ENCODE measurements around the gene NINL.
"Not testable (repeated sequence)": the region's sequence is repeated elsewhere in the genome, so short reads cannot be mapped to it uniquely, and the experiment has no call there.

Gene NINL

GRCh38 chr20:25510202-25510601 lies 75.1 kb downstream of the NINL start:
- peaks cover 14% of the 10 kb centered on the region for H3K9me3 ChIP-seq (ENCODE audit: low read length)
- H3K36me3 ChIP-seq (ENCODE audit: insufficient read depth, low read length): peaks cover 82% of the 10 kb centered on the region
- H3K4me1 ChIP-seq (ENCODE audit: insufficient read depth, low read length): no peaks in the 10 kb centered on the region

GRCh38 chr20:25509084-25509483 lies 76.2 kb downstream of the NINL start:
- Histone ChIP-seq H3K27me3 (ENCODE audit: insufficient read depth, low read length) (no peaks in the 10 kb centered on the region), H3K9me3 (ENCODE audit: low read length) (peaks cover 4% of the 10 kb centered on the region), H3K4me1 (ENCODE audit: insufficient read depth, low read length) (no peaks in the 10 kb centered on the region), H3K4me3 (ENCODE audit: low read length) (no peak overlapping the region), H2AFZ (ENCODE audit: low read depth, low read length) (no peak overlapping the region), H3K36me3 (ENCODE audit: insufficient read depth, low read length) (peaks cover 87% of the 10 kb centered on the region)

More at GRCh38 chr20:25510202-25510601, 75.1 kb downstream of the NINL start:
- Histone ChIP-seq H3K27me3 (ENCODE audit: insufficient read depth, low read length) (no peaks in the 10 kb centered on the region), H2AFZ (ENCODE audit: low read depth, low read length) (no peak overlapping the region), H3K4me3 (ENCODE audit: low read length) (no peak overlapping the region)

- no peaks in the 10 kb centered on the region for H3K27me3 ChIP-seq (ENCODE audit: insufficient read depth, low read length)
- H3K4me3 ChIP-seq (ENCODE audit: low read length): no peak overlapping the region
- H3K36me3 ChIP-seq (ENCODE audit: insufficient read depth, low read length): peaks cover 86% of the 10 kb centered on the region
- H3K4me1 ChIP-seq (ENCODE audit: insufficient read depth, low read length): no peaks in the 10 kb centered on the region
- no peaks in the 10 kb centered on the region for H3K9me3 ChIP-seq (ENCODE audit: low read length)
- H2AFZ ChIP-seq (ENCODE audit: low read depth, low read length): no peak overlapping the region
Observed at GRCh38 chr20:25508083-25508770, 77.1 kb downstream of the NINL start.

DNA sequence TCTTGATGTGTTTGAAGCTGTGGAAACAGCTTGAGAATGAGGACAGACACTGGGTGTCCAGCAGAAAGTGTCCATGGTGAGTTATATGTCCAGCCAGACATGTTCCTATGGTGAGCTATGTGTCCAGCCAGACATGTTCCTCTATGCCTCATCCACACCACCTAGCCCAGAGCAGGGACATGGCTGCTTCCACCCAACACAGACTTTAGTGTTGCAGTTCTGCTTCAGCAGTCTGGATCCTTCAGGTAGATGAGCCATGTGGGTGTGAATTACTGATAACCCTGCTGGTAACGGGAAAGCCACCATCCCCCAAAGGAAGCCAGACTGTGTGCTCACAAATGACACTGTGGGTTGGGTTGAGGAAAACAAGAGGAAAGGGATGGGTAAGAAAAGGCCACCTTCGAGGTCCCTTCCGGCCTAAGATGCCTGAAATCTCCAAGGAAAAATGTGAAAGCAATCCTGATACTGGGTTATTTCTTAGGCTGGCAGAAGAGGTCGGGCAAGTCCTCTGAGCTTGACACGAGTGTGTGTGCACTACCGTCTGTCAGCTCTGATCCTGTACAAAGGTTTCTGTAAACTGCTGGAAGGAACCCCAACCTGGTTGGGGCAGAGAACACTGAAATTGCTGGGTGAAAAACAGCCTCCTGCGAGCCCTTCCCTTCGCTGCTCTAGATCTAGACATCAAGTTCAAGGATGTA lies 77.8 kb downstream of the NINL start:
- Histone ChIP-seq H3K4me1 (ENCODE audit: insufficient read depth, low read length) (no peaks in the 10 kb centered on the region), H3K9me3 (ENCODE audit: low read length) (no peaks in the 10 kb centered on the region), H3K4me3 (ENCODE audit: low read length) (no peak overlapping the region), H3K36me3 (ENCODE audit: insufficient read depth, low read length) (peaks cover 86% of the 10 kb centered on the region), H2AFZ (ENCODE audit: low read depth, low read length) (no peak overlapping the region), H3K27me3 (ENCODE audit: insufficient read depth, low read length) (no peaks in the 10 kb centered on the region)

- Histone ChIP-seq H3K27me3 (ENCODE audit: insufficient read depth, low read length) (no peaks in the 10 kb centered on the region), H3K36me3 (ENCODE audit: insufficient read depth, low read length) (peaks cover 70% of the 10 kb centered on the region), H3K4me1 (ENCODE audit: insufficient read depth, low read length) (no peaks in the 10 kb centered on the region), H3K9me3 (ENCODE audit: low read length) (no peaks in the 10 kb centered on the region), H3K4me3 (ENCODE audit: low read length) (no peak overlapping the region), H2AFZ (ENCODE audit: low read depth, low read length) (no peak overlapping the region)
Observed at GRCh38 chr20:25504366-25505135, 80.8 kb downstream of the NINL start.

- Histone ChIP-seq H2AFZ (ENCODE audit: low read depth, low read length) (no peak overlapping the region), H3K4me1 (ENCODE audit: insufficient read depth, low read length) (no peaks in the 10 kb centered on the region), H3K4me3 (ENCODE audit: low read length) (no peak overlapping the region), H3K36me3 (ENCODE audit: insufficient read depth, low read length) (peaks cover 69% of the 10 kb centered on the region), H3K27me3 (ENCODE audit: insufficient read depth, low read length) (no peaks in the 10 kb centered on the region), H3K9me3 (ENCODE audit: low read length) (no peaks in the 10 kb centered on the region)
Observed at GRCh38 chr20:25503936-25504335, 81.4 kb downstream of the NINL start.

DNA sequence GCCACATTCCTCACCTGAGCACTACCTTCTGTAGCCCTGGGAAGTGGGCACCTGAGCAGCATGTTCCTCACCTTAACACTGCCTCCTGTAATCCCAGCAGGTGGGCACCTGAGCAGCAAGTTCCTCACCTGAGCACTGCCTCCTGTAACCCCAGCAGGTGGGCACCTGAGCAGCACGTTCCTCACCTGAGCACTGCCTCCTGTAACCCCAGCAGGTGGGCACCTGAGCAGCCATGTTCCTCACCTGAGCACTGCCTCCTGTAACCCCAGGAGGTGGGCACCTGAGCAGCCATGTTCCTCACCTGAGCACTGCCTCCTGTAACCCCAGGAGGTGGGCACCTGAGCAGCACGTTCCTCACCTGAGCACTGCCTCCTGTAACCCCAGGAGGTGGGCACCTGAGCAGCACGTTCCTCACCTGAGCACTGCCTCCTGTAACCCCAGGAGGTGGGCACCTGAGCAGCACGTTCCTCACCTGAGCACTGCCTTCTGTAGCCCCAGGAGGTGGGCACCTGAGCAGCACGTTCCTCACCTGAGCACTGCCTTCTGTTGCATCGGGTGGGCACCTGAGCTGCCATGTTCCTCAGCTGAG lies 82.2 kb downstream of the NINL start:
- H3K4me1 ChIP-seq (ENCODE audit: insufficient read depth, low read length); H2AFZ ChIP-seq (ENCODE audit: low read depth, low read length); H3K9me3 ChIP-seq (ENCODE audit: low read length); H3K4me3 ChIP-seq (ENCODE audit: low read length); H3K27me3 ChIP-seq (ENCODE audit: insufficient read depth, low read length): not testable (repeated sequence)
- peaks cover 64% of the 10 kb centered on the region for H3K36me3 ChIP-seq (ENCODE audit: insufficient read depth, low read length)

GRCh38 chr20:25500880-25501351 lies 84.4 kb downstream of the NINL start:
- Histone ChIP-seq H3K9me3 (ENCODE audit: low read length) (no peaks in the 10 kb centered on the region), H3K36me3 (ENCODE audit: insufficient read depth, low read length) (peaks cover 55% of the 10 kb centered on the region)

DNA sequence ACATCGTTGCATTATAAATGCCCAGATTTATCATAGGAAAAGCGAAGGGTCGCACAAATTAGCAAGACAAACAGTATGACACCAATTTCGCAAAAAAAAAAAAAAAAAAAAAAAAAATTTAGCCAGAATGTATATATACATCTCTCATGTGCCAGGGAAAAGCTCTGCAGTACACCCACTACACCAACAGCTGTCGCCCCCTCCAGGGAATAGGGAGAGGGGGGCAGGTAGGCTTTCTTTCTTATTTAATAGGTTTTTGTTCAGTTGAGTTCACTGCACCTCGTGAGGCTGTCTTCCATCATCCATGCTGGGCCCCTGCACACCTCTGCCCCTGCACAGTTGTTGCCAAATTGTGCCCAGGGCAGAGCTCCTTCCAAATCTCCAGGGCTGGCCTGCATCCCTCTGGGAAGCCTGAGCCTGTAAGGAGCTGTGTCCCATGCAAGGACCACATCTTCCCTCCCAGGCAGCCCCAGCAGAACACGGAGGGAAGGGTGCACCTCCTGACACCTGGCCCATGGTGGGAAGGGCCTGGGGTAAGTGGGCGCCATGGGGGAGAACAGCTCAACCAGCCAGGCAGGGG lies 85.4 kb downstream of the NINL start:
- H2AFZ ChIP-seq (ENCODE audit: low read depth, low read length): no peak overlapping the region
- no peaks in the 10 kb centered on the region for H3K27me3 ChIP-seq (ENCODE audit: insufficient read depth, low read length)
- H3K9me3 ChIP-seq (ENCODE audit: low read length): no peaks in the 10 kb centered on the region
- no peak overlapping the region for H3K4me3 ChIP-seq (ENCODE audit: low read length)
- H3K4me1 ChIP-seq (ENCODE audit: insufficient read depth, low read length): no peaks in the 10 kb centered on the region
- peaks cover 54% of the 10 kb centered on the region for H3K36me3 ChIP-seq (ENCODE audit: insufficient read depth, low read length)

More at GRCh38 chr20:25500880-25501351, 84.4 kb downstream of the NINL start:
- Histone ChIP-seq H3K4me3 (ENCODE audit: low read length) (no peak overlapping the region), H3K27me3 (ENCODE audit: insufficient read depth, low read length) (no peaks in the 10 kb centered on the region), H2AFZ (ENCODE audit: low read depth, low read length) (no peak overlapping the region), H3K4me1 (ENCODE audit: insufficient read depth, low read length) (no peaks in the 10 kb centered on the region)

GRCh38 chr20:25499031-25499430 lies 86.3 kb downstream of the NINL start:
- Histone ChIP-seq H3K36me3 (ENCODE audit: insufficient read depth, low read length) (peaks cover 48% of the 10 kb centered on the region), H3K9me3 (ENCODE audit: low read length) (no peaks in the 10 kb centered on the region), H3K4me1 (ENCODE audit: insufficient read depth, low read length) (no peaks in the 10 kb centered on the region), H2AFZ (ENCODE audit: low read depth, low read length) (no peak overlapping the region), H3K4me3 (ENCODE audit: low read length) (no peak overlapping the region), H3K27me3 (ENCODE audit: insufficient read depth, low read length) (no peaks in the 10 kb centered on the region)

- no peaks in the 10 kb centered on the region for H3K27me3 ChIP-seq (ENCODE audit: insufficient read depth, low read length)
- no peak overlapping the region for H3K4me3 ChIP-seq (ENCODE audit: low read length)
- H3K9me3 ChIP-seq (ENCODE audit: low read length): no peaks in the 10 kb centered on the region
- peaks cover 40% of the 10 kb centered on the region for H3K36me3 ChIP-seq (ENCODE audit: insufficient read depth, low read length)
- no peak overlapping the region for H2AFZ ChIP-seq (ENCODE audit: low read depth, low read length)
- H3K4me1 ChIP-seq (ENCODE audit: insufficient read depth, low read length): no peaks in the 10 kb centered on the region
Observed at GRCh38 chr20:25498280-25498606, 87.1 kb downstream of the NINL start.

DNA sequence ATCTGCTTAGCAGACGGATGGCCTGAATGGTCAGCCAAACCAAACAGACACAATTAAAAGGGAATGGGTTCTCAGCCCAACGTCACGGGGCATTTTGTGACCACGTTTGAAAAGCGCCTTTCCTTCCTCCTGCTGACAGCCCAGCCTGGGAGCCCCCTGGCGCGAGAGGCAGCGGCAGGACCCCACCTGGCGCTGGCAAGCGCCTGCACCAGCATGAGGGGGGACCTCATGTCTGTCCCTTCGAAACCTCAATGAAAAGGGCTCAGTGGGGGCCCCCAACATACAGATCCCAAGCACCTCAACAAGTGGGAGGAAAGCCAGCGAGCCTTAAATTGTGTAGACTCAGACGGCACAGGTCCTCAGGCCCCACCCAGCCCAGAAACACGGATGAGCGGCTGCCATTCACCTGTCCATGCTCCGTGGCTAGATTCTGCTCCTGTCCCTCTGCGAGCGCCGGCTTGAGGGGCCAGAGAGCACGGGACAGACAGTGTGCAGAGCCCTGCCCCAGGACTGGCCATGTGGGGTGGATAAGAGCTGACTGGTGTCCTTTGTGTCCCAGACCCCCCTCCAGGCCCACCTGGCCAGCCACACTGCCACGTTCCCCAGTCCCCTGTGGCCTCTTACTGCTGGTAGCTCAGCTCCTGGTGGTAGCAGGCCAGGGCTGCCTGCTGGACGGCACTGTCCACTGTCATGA lies 87.6 kb downstream of the NINL start:
- H3K4me1 ChIP-seq (ENCODE audit: insufficient read depth, low read length): no peaks in the 10 kb centered on the region
- H3K9me3 ChIP-seq (ENCODE audit: low read length): no peaks in the 10 kb centered on the region
- no peaks in the 10 kb centered on the region for H3K27me3 ChIP-seq (ENCODE audit: insufficient read depth, low read length)
- H3K4me3 ChIP-seq (ENCODE audit: low read length): no peak overlapping the region
- no peak overlapping the region for H2AFZ ChIP-seq (ENCODE audit: low read depth, low read length)
- H3K36me3 ChIP-seq (ENCODE audit: insufficient read depth, low read length): peaks cover 36% of the 10 kb centered on the region

Data from neuron (in vitro differentiated cells).